GM23338 (cell line): Measurements from ENCODE around the gene TPI1. TPM values are rescaled to one million over a fixed set of nuclear protein-coding genes. Genes with fewer than 3 reads are reported as not detected.

Source experiments
- ATAC-seq: fragments of 200-7000 bp; cut with Tn5 transposase; 3 replicates; pipeline ENCODE4 v1.9.1; 2020
- DNase-seq: peaks from one replicate; pipeline ENCODE4 v3.0.0-alpha.2; 2015; ENCODE audit warnings: low spot score
- H2AFZ ChIP-seq: fragments of 200-600 bp; sonication (generic); 2 replicates; pipeline ENCODE4 v1.8.0; 2016; ENCODE audit warnings: antibody characterized with exemption, mild to moderate bottlenecking, moderate library complexity
- H3F3A ChIP-seq: fragments of 200-600 bp; sonication (generic); replicated peaks from 2 replicates; pipeline ENCODE4 v1.8.0; 2017; ENCODE audit warnings: antibody characterized with exemption, mixed run types, low read depth
- H3K27ac ChIP-seq: fragments of 200-600 bp; sonication (generic); 2 replicates; pipeline ENCODE4 v1.6.1; 2016; ENCODE audit warnings: low read depth
- H3K27me3 ChIP-seq: fragments of 200-600 bp; sonication (generic); 2 replicates; pipeline ENCODE4 v1.8.0; 2016; ENCODE audit warnings: mild to moderate bottlenecking, mixed run types, moderate library complexity; ENCODE audit not compliant: insufficient read depth
- H3K36me3 ChIP-seq: fragments of 200-600 bp; sonication (generic); 2 replicates; pipeline ENCODE4 v1.8.0; 2016; ENCODE audit warnings: mild to moderate bottlenecking; ENCODE audit not compliant: insufficient read depth
- H3K4me1 ChIP-seq: fragments of 200-600 bp; sonication (generic); 2 replicates; pipeline ENCODE4 v1.8.0; 2016; ENCODE audit warnings: mild to moderate bottlenecking, moderate library complexity; ENCODE audit not compliant: insufficient read depth
- H3K4me2 ChIP-seq: fragments of 200-600 bp; sonication (generic); 2 replicates; pipeline ENCODE4 v1.7.1; 2017; ENCODE audit warnings: mixed run types
- H3K4me3 ChIP-seq: fragments of 200-600 bp; sonication (generic); 2 replicates; pipeline ENCODE4 v1.6.1; 2016; ENCODE audit warnings: mixed run types
- H3K79me2 ChIP-seq: fragments of 200-600 bp; sonication (generic); replicated peaks from 2 replicates; pipeline ENCODE4 v1.8.0; 2017; ENCODE audit warnings: mild to moderate bottlenecking; ENCODE audit not compliant: insufficient read depth
- H3K9me2 ChIP-seq: fragments of 200-600 bp; sonication (generic); 2 replicates; pipeline ENCODE4 v1.8.0; 2017; ENCODE audit not compliant: insufficient read depth
- H4K20me1 ChIP-seq: fragments of 200-600 bp; sonication (generic); replicated peaks from 2 replicates; pipeline ENCODE4 v1.8.0; 2017; ENCODE audit warnings: mild to moderate bottlenecking; ENCODE audit not compliant: insufficient read depth
- H3K27ac Mint-ChIP-seq: 2 replicates; pipeline ENCODE4 v1.8.0; 2020; ENCODE audit warnings: inconsistent platforms, mild to moderate bottlenecking, moderate library complexity, mixed read lengths
- H3K27me3 Mint-ChIP-seq: 3 replicates; pipeline ENCODE4 v1.8.0; 2022; ENCODE audit warnings: low read depth, mild to moderate bottlenecking, moderate library complexity, mixed read lengths, inconsistent platforms; ENCODE audit not compliant: insufficient read depth, poor library complexity
- H3K36me3 Mint-ChIP-seq: 3 replicates; pipeline ENCODE4 v1.8.0; 2021; ENCODE audit warnings: low read depth, mild to moderate bottlenecking, inconsistent platforms, moderate library complexity, mixed read lengths
- H3K4me1 Mint-ChIP-seq: 3 replicates; pipeline ENCODE4 v1.8.0; 2020; ENCODE audit warnings: mild to moderate bottlenecking, inconsistent platforms, mixed read lengths
- H3K4me3 Mint-ChIP-seq: 3 replicates; pipeline ENCODE4 v1.8.0; 2021; ENCODE audit warnings: moderate library complexity, mild to moderate bottlenecking, inconsistent platforms, mixed read lengths
- H3K9me3 Mint-ChIP-seq: 3 replicates; pipeline ENCODE4 v1.8.0; 2020; ENCODE audit warnings: moderate library complexity, mild to moderate bottlenecking, inconsistent platforms, mixed read lengths
- CREB1 ChIP-seq: fragments of 250-450 bp; sonication (Bioruptor Pico); IDR thresholded peaks from 2 replicates; pipeline ENCODE4 v1.5.0; 2020; ENCODE audit warnings: low read depth, mild to moderate bottlenecking, moderate library complexity
- CTCF ChIP-seq, 2 experiments: fragments of 200-600 bp in 1 of 2; sonication (generic) in 1 of 2; conservative IDR thresholded peaks; 2 replicates each; pipeline versions ENCODE4 v1.5.1 to v1.6.1; 2016 to 2017; ENCODE audit warnings: antibody characterized with exemption in 2 of 2, low read depth in 2 of 2, mild to moderate bottlenecking in 2 of 2, moderate library complexity in 1 of 2
- EZH2 ChIP-seq: fragments of 200-600 bp; sonication (generic); IDR thresholded peaks from one replicate; pipeline ENCODE4 v1.8.0; 2017; ENCODE audit warnings: antibody characterized with exemption, mild to moderate bottlenecking, low read depth; ENCODE audit not compliant: unreplicated experiment
- EZH2phosphoT487 ChIP-seq: fragments of 200-600 bp; sonication (generic); IDR thresholded peaks from one replicate; pipeline ENCODE4 v1.8.1; 2018; ENCODE audit warnings: antibody characterized with exemption; ENCODE audit not compliant: unreplicated experiment
- JUNB ChIP-seq: IDR thresholded peaks from one replicate; pipeline ENCODE4 v1.6.1; 2016; ENCODE audit warnings: antibody characterized with exemption; ENCODE audit not compliant: unreplicated experiment
- NANOG ChIP-seq: IDR thresholded peaks from 2 replicates; pipeline ENCODE4 v1.6.1; 2016; ENCODE audit warnings: antibody characterized with exemption, borderline replicate concordance
- POLR2AphosphoS5 ChIP-seq: IDR thresholded peaks from 2 replicates; pipeline ENCODE4 v1.6.1; 2016; ENCODE audit warnings: antibody characterized with exemption, low read depth
- REST ChIP-seq: IDR thresholded peaks from one replicate; pipeline ENCODE4 v1.6.1; 2018; ENCODE audit warnings: antibody characterized with exemption; ENCODE audit not compliant: unreplicated experiment
- STAT1 ChIP-seq: IDR thresholded peaks from one replicate; pipeline ENCODE4 v1.6.1; 2016; ENCODE audit warnings: antibody characterized with exemption; ENCODE audit not compliant: unreplicated experiment
- ZNF114 ChIP-seq: fragments of 250-450 bp; sonication (Bioruptor Pico); IDR thresholded peaks from 2 replicates; pipeline ENCODE4 v1.5.0; 2020; ENCODE audit warnings: mild to moderate bottlenecking, moderate library complexity
- ZNF331 ChIP-seq: fragments of 250-450 bp; sonication (Bioruptor Pico); IDR thresholded peaks from 2 replicates; pipeline ENCODE4 v1.5.0; 2020; ENCODE audit warnings: low read depth, mild to moderate bottlenecking, moderate library complexity
- polyA plus RNA-seq: library from polyadenylated mRNA; unstranded; fragments of >200 nt; fragmentation: Nextera tagmentation; extraction: Ambion mirVana; gene quantifications from 2 replicates; pipeline ENCODE4 v1.2.1, GENCODE V29; 2016
- total RNA-seq: library from RNA; depleted of rRNA; stranded (reverse); fragments of >200 nt; shearing (Covaris generic); gene quantifications from 2 replicates; pipeline ENCODE4 v1.2.3, GENCODE V29; 2014
- TF ChIP-seq, protein P1 (sequence below): fragments of 250-450 bp; sonication (Bioruptor Pico); IDR thresholded peaks from 2 replicates; pipeline ENCODE4 v1.5.0; 2020; ENCODE audit warnings: mild to moderate bottlenecking, moderate library complexity
- TF ChIP-seq, protein P2 (sequence below): IDR thresholded peaks from 2 replicates; pipeline ENCODE4 v1.6.1; 2016; ENCODE audit warnings: antibody characterized with exemption

The TPI1 gene
- total and polyA plus RNA-seq, 2 experiments from 2014 or later = 737 to 822 TPM

- DNase-seq (no peak), ATAC-seq (no peak)
- peak overlapping the region; percentile 95 for H3K4me3 Mint-ChIP-seq
- 0 out of 2 replicates have a peak overlapping the region, but pooled peaks have one; percentile 83 for H3K4me2 ChIP-seq
- peak overlapping the region; percentile 91 for H3K27ac Mint-ChIP-seq
- peaks cover 25% of the 10 kb centered on the region for H3K36me3 ChIP-seq
- H2AFZ ChIP-seq = no peak overlapping the region
- no peaks in the 10 kb centered on the region for H3K9me2 ChIP-seq
- H3K4me3 ChIP-seq = no peak overlapping the region
- TF ChIP-seq CTCF (conservative IDR thresholded peaks at IDR 0.05; ENCODE audit: low read depth in 2 of 2) (no peak), EZH2phosphoT487 (no peak), POLR2AphosphoS5 (no peak), EZH2 (no peak), JUNB (no peak), STAT1 (no peak), ZNF114 (no peak), ZNF331 (no peak), CREB1 (CRISPR knock-in tag) (no peak), NANOG (no peak), REST (no peak)
- TF ChIP-seq, protein P1, sequence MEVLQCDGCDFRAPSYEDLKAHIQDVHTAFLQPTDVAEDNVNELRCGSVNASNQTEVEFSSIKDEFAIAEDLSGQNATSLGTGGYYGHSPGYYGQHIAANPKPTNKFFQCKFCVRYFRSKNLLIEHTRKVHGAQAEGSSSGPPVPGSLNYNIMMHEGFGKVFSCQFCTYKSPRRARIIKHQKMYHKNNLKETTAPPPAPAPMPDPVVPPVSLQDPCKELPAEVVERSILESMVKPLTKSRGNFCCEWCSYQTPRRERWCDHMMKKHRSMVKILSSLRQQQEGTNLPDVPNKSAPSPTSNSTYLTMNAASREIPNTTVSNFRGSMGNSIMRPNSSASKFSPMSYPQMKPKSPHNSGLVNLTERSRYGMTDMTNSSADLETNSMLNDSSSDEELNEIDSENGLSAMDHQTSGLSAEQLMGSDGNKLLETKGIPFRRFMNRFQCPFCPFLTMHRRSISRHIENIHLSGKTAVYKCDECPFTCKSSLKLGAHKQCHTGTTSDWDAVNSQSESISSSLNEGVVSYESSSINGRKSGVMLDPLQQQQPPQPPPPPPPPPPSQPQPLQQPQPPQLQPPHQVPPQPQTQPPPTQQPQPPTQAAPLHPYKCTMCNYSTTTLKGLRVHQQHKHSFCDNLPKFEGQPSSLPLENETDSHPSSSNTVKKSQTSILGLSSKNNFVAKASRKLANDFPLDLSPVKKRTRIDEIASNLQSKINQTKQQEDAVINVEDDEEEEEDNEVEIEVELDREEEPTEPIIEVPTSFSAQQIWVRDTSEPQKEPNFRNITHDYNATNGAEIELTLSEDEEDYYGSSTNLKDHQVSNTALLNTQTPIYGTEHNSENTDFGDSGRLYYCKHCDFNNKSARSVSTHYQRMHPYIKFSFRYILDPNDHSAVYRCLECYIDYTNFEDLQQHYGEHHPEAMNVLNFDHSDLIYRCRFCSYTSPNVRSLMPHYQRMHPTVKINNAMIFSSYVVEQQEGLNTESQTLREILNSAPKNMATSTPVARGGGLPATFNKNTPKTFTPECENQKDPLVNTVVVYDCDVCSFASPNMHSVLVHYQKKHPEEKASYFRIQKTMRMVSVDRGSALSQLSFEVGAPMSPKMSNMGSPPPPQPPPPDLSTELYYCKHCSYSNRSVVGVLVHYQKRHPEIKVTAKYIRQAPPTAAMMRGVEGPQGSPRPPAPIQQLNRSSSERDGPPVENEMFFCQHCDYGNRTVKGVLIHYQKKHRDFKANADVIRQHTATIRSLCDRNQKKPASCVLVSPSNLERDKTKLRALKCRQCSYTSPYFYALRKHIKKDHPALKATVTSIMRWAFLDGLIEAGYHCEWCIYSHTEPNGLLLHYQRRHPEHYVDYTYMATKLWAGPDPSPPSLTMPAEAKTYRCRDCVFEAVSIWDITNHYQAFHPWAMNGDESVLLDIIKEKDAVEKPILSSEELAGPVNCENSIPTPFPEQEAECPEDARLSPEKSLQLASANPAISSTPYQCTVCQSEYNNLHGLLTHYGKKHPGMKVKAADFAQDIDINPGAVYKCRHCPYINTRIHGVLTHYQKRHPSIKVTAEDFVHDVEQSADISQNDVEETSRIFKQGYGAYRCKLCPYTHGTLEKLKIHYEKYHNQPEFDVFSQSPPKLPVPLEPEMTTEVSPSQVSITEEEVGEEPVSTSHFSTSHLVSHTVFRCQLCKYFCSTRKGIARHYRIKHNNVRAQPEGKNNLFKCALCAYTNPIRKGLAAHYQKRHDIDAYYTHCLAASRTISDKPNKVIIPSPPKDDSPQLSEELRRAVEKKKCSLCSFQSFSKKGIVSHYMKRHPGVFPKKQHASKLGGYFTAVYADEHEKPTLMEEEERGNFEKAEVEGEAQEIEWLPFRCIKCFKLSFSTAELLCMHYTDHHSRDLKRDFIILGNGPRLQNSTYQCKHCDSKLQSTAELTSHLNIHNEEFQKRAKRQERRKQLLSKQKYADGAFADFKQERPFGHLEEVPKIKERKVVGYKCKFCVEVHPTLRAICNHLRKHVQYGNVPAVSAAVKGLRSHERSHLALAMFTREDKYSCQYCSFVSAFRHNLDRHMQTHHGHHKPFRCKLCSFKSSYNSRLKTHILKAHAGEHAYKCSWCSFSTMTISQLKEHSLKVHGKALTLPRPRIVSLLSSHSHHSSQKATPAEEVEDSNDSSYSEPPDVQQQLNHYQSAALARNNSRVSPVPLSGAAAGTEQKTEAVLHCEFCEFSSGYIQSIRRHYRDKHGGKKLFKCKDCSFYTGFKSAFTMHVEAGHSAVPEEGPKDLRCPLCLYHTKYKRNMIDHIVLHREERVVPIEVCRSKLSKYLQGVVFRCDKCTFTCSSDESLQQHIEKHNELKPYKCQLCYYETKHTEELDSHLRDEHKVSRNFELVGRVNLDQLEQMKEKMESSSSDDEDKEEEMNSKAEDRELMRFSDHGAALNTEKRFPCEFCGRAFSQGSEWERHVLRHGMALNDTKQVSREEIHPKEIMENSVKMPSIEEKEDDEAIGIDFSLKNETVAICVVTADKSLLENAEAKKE (CRISPR knock-in tag) = no peak
- TF ChIP-seq, protein P2, sequence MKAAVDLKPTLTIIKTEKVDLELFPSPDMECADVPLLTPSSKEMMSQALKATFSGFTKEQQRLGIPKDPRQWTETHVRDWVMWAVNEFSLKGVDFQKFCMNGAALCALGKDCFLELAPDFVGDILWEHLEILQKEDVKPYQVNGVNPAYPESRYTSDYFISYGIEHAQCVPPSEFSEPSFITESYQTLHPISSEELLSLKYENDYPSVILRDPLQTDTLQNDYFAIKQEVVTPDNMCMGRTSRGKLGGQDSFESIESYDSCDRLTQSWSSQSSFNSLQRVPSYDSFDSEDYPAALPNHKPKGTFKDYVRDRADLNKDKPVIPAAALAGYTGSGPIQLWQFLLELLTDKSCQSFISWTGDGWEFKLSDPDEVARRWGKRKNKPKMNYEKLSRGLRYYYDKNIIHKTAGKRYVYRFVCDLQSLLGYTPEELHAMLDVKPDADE = no peak
- peaks cover 15% of the 10 kb centered on the region for H3K4me1 Mint-ChIP-seq
- H3K27me3 Mint-ChIP-seq = peaks cover 25% of the 10 kb centered on the region
- H3F3A ChIP-seq = peaks cover 11% of the 10 kb centered on the region; the same call in 1 of the 2 replicates
- no peaks in the 10 kb centered on the region for H3K9me3 Mint-ChIP-seq
- H3K79me2 ChIP-seq = peaks cover 41% of the 10 kb centered on the region
- H3K27me3 ChIP-seq = no peaks in the 10 kb centered on the region
- peaks cover 19% of the 10 kb centered on the region for H3K4me1 ChIP-seq
- no peak overlapping the region for H3K27ac ChIP-seq
- H4K20me1 ChIP-seq = peaks cover 4% of the 10 kb centered on the region; the same call in 1 of the 2 replicates
- H3K36me3 Mint-ChIP-seq = peaks cover 52% of the 10 kb centered on the region
Observed at GRCh38 chr12:6854036-6854435, 13.3 kb upstream of the TPI1 start.
